ACHN (cell line): ENCODE measurements around the gene USP17L25.
"Not testable (repeated sequence)": the region's sequence is repeated elsewhere in the genome, so short reads cannot be mapped to it uniquely, and the experiment has no call there.

Experiments used
- DNase-seq: peaks from one replicate; pipeline ENCODE4 v3.0.0-alpha.2; 2015
- in situ Hi-C: cut with HindIII; loops from 2 replicates; pipeline ENCODE4 v1.10.0; 2017; ENCODE audit warnings: low sequenced_read_pairs, low pct_ligation_motif_present, low pct_unique_long_range_greater_than_20kb

The USP17L25 gene

GRCh38 chr4:9329611-9330010 lies at the start of gene USP17L25:
TSS of gene USP17L25 (plus strand) at chr4:9329911. CDS start at chr4:9329911, 0 bp downstream.
- DNase-seq, in situ Hi-C loops: not testable (repeated sequence)

- DNase-seq, in situ Hi-C loops: not testable (repeated sequence)
Observed at GRCh38 chr4:9324191-9324590, 5.5 kb upstream of the USP17L25 start.

- DNase-seq: not testable (repeated sequence)
Observed at GRCh38 chr4:9324865-9325264, 4.8 kb upstream of the USP17L25 start, which contains the start of gene USP17L24. TSS of gene USP17L24 (plus strand) at chr4:9325165. CDS start at chr4:9325165, 0 bp downstream.

GRCh38 chr4:9334358-9334757 lies 4.6 kb downstream of the USP17L25 start, which contains the start of gene USP17L26:
TSS of gene USP17L26 (plus strand) at chr4:9334658. CDS start at chr4:9334658, 0 bp downstream.
- in situ Hi-C loops, DNase-seq: not testable (repeated sequence)

More at GRCh38 chr4:9324865-9325264, 4.8 kb upstream of the USP17L25 start, which contains the start of gene USP17L24:
- in situ Hi-C loops: not testable (repeated sequence)

GRCh38 chr4:9339103-9339502 lies 9.4 kb downstream of the USP17L25 start, which contains the start of gene USP17L5:
TSS of gene USP17L5 (plus strand) at chr4:9339403. CDS start at chr4:9339403, 0 bp downstream.
- DNase-seq, in situ Hi-C loops: not testable (repeated sequence)

GRCh38 chr4:9343848-9344247 lies 14.1 kb downstream of the USP17L25 start, which contains the start of gene USP17L27:
TSS of gene USP17L27 (plus strand) at chr4:9344148. CDS start at chr4:9344148, 0 bp downstream.
- in situ Hi-C loops: not testable (repeated sequence)

GRCh38 chr4:9348593-9348992 lies 18.9 kb downstream of the USP17L25 start, which contains the start of gene USP17L28:
TSS of gene USP17L28 (plus strand) at chr4:9348893. CDS start at chr4:9348893, 0 bp downstream.
- DNase-seq: not testable (repeated sequence)

More at GRCh38 chr4:9343848-9344247, 14.1 kb downstream of the USP17L25 start, which contains the start of gene USP17L27:
- DNase-seq: not testable (repeated sequence)

GRCh38 chr4:9350866-9351265 lies 21.2 kb downstream of the USP17L25 start:
- DNase-seq, in situ Hi-C loops: not testable (repeated sequence)

More at GRCh38 chr4:9348593-9348992, 18.9 kb downstream of the USP17L25 start, which contains the start of gene USP17L28:
- in situ Hi-C loops: not testable (repeated sequence)

GRCh38 chr4:9353338-9353737 lies 23.6 kb downstream of the USP17L25 start, which contains the start of gene USP17L29:
TSS of gene USP17L29 (plus strand) at chr4:9353638. CDS start at chr4:9353638, 0 bp downstream.
- DNase-seq, in situ Hi-C loops: not testable (repeated sequence)

- DNase-seq, in situ Hi-C loops: not testable (repeated sequence)
Observed at GRCh38 chr4:9362829-9363228, 33.1 kb downstream of the USP17L25 start, which contains the start of gene USP17L30. TSS of gene USP17L30 (plus strand) at chr4:9363129. CDS start at chr4:9363129, 0 bp downstream.

- DNase-seq, in situ Hi-C loops: not testable (repeated sequence)
Observed at GRCh38 chr4:9379881-9380280, 50.2 kb downstream of the USP17L25 start.
